B cell (primary cell): Measurements from ENCODE around the gene APRT.

ENCODE experiments used
- EZH2 ChIP-seq: IDR thresholded peaks from 2 replicates; pipeline ENCODE4 v1.6.1; 2012; ENCODE audit warnings: borderline replicate concordance, low read depth, mild to moderate bottlenecking, moderate library complexity, low read length; ENCODE audit not compliant: insufficient read depth, poor library complexity, severe bottlenecking
- TF ChIP-seq, protein P1 (sequence below): fragments of 200-600 bp; IDR thresholded peaks from one replicate; pipeline ENCODE4 v1.8.0; 2022; ENCODE audit warnings: antibody characterized with exemption, mild to moderate bottlenecking

DNA sequence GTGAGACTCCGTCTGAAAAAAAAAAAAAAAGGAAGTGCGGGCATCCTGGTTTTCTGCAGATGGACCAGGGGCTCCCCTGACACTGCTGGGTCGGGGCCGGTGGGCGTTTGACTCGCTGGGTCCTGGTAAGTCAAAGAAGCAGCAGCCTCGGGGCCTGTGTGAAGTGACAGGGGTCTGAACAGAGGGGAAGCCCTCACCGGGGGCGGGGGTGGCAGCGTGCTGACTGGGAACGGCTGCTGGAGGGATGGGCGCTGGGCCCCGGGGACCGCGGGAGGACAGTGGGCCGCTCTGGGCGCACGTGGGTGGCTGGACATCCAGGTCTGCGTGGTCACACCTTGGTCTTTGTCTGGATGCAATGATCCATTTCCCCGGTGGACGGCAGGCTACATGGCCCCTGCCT, 36.8 kb upstream of the APRT start:
- TF ChIP-seq, protein P1, sequence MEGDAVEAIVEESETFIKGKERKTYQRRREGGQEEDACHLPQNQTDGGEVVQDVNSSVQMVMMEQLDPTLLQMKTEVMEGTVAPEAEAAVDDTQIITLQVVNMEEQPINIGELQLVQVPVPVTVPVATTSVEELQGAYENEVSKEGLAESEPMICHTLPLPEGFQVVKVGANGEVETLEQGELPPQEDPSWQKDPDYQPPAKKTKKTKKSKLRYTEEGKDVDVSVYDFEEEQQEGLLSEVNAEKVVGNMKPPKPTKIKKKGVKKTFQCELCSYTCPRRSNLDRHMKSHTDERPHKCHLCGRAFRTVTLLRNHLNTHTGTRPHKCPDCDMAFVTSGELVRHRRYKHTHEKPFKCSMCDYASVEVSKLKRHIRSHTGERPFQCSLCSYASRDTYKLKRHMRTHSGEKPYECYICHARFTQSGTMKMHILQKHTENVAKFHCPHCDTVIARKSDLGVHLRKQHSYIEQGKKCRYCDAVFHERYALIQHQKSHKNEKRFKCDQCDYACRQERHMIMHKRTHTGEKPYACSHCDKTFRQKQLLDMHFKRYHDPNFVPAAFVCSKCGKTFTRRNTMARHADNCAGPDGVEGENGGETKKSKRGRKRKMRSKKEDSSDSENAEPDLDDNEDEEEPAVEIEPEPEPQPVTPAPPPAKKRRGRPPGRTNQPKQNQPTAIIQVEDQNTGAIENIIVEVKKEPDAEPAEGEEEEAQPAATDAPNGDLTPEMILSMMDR = no peak
- TF ChIP-seq EZH2 = no peak
